ENCODE data around the gene LONP2.
"Not testable (repeated sequence)": the region's sequence is repeated elsewhere in the genome, so short reads cannot be mapped to it uniquely, and the experiment has no call there.

The LONP2 gene

GRCh38 chr16:48235058-48235555, 9.0 kb upstream of the LONP2 start:
- no peak overlapping the region for H3K4me3 ChIP-seq (ENCODE audit: insufficient read depth, low read length, poor library complexity, severe bottlenecking)
- no peaks in the 10 kb centered on the region for H3K36me3 ChIP-seq (ENCODE audit: low read length)
- no peak for TF ChIP-seq EZH2phosphoT487 (conservative IDR thresholded peaks at IDR 0.05; ENCODE audit: low read length)
- no peak for TF ChIP-seq CTCF (IDR thresholded peaks at IDR 0.05; ENCODE audit: insufficient read depth, low read length, poor library complexity, severe bottlenecking)
- no peak overlapping the region for H3K4me2 ChIP-seq (ENCODE audit: low read depth, low read length, poor library complexity, severe bottlenecking)
- H3K9me3 ChIP-seq (ENCODE audit: insufficient read depth, low read length), result no peaks in the 10 kb centered on the region
- no peaks in the 10 kb centered on the region for H3K27me3 ChIP-seq (ENCODE audit: low read length)
- no peak overlapping the region for H2AFZ ChIP-seq (ENCODE audit: low read depth, low read length, severe bottlenecking)
- H3K9me2 ChIP-seq (replicated peaks; ENCODE audit: insufficient read depth, low read length), result no peaks in the 10 kb centered on the region
- H3F3A ChIP-seq (ENCODE audit: insufficient read depth), result no peaks in the 10 kb centered on the region
- H3K9ac ChIP-seq (ENCODE audit: low read length), result no peak overlapping the region
- no peaks in the 10 kb centered on the region for H3K79me2 ChIP-seq (ENCODE audit: insufficient read depth, low read length)
- no peak overlapping the region for H3K27ac ChIP-seq (ENCODE audit: low read depth, low read length)
- H4K20me1 ChIP-seq (ENCODE audit: low read depth, low read length), result no peaks in the 10 kb centered on the region

- H3K9me3 ChIP-seq (ENCODE audit: insufficient read depth, low read length), result no peaks in the 10 kb centered on the region
- no peaks in the 10 kb centered on the region for H3F3A ChIP-seq (ENCODE audit: insufficient read depth)
- H3K27me3 ChIP-seq (ENCODE audit: low read length), result no peaks in the 10 kb centered on the region
- no peak overlapping the region for H3K4me2 ChIP-seq (ENCODE audit: low read depth, low read length, poor library complexity, severe bottlenecking)
- no peaks in the 10 kb centered on the region for H3K9me2 ChIP-seq (replicated peaks; ENCODE audit: insufficient read depth, low read length)
- no peaks in the 10 kb centered on the region for H4K20me1 ChIP-seq (ENCODE audit: low read depth, low read length)
- H3K79me2 ChIP-seq (ENCODE audit: insufficient read depth, low read length), result no peaks in the 10 kb centered on the region
- no peak overlapping the region for H3K27ac ChIP-seq (ENCODE audit: low read depth, low read length)
- TF ChIP-seq CTCF (IDR thresholded peaks at IDR 0.05; ENCODE audit: insufficient read depth, low read length, poor library complexity, severe bottlenecking), result no peak
- no peak for TF ChIP-seq EZH2phosphoT487 (conservative IDR thresholded peaks at IDR 0.05; ENCODE audit: low read length)
- H3K36me3 ChIP-seq (ENCODE audit: low read length), result no peaks in the 10 kb centered on the region
- H2AFZ ChIP-seq (ENCODE audit: low read depth, low read length, severe bottlenecking), result no peak overlapping the region
- H3K4me3 ChIP-seq (ENCODE audit: insufficient read depth, low read length, poor library complexity, severe bottlenecking), result no peak overlapping the region
- H3K9ac ChIP-seq (ENCODE audit: low read length), result no peak overlapping the region
Measured at GRCh38 chr16:48235556-48236136, 8.5 kb upstream of the LONP2 start.

GRCh38 chr16:48236286-48236685, 7.8 kb upstream of the LONP2 start:
- H3K4me3 ChIP-seq (ENCODE audit: insufficient read depth, low read length, poor library complexity, severe bottlenecking), result no peak overlapping the region
- no peak overlapping the region for H3K9ac ChIP-seq (ENCODE audit: low read length)
- H3K79me2 ChIP-seq (ENCODE audit: insufficient read depth, low read length), result no peaks in the 10 kb centered on the region
- H4K20me1 ChIP-seq (ENCODE audit: low read depth, low read length), result no peaks in the 10 kb centered on the region
- H3K9me2 ChIP-seq (replicated peaks; ENCODE audit: insufficient read depth, low read length), result no peaks in the 10 kb centered on the region
- no peaks in the 10 kb centered on the region for H3K36me3 ChIP-seq (ENCODE audit: low read length)
- H3F3A ChIP-seq (ENCODE audit: insufficient read depth), result no peaks in the 10 kb centered on the region
- no peaks in the 10 kb centered on the region for H3K27me3 ChIP-seq (ENCODE audit: low read length)
- H3K9me3 ChIP-seq (ENCODE audit: insufficient read depth, low read length), result no peaks in the 10 kb centered on the region
- no peak overlapping the region for H3K27ac ChIP-seq (ENCODE audit: low read depth, low read length)
- no peak overlapping the region for H3K4me2 ChIP-seq (ENCODE audit: low read depth, low read length, poor library complexity, severe bottlenecking)
- no peak overlapping the region for H2AFZ ChIP-seq (ENCODE audit: low read depth, low read length, severe bottlenecking)
- no peak for TF ChIP-seq CTCF (IDR thresholded peaks at IDR 0.05; ENCODE audit: insufficient read depth, low read length, poor library complexity, severe bottlenecking)
- no peak for TF ChIP-seq EZH2phosphoT487 (conservative IDR thresholded peaks at IDR 0.05; ENCODE audit: low read length)

DNA sequence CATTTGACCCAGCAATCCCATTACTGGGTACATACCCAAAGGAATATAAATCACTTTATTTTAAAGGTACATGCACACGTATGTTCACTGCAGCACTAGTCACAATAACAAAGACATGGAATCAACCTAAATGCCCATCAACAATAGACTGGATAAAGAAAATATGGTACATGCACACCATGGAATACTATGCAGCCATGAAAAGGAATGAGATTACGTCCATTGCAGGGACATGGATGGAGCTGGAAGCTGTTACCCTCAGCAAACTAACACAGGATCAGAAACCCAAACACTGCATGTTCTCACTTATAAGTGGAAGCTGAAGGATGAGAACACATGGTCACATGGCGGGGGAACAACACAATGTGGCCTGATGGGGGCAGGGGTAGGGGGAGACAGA, 4.0 kb upstream of the LONP2 start:
- H3K4me2 ChIP-seq (ENCODE audit: low read depth, low read length, poor library complexity, severe bottlenecking); H3K36me3 ChIP-seq (ENCODE audit: low read length); H3F3A ChIP-seq (ENCODE audit: insufficient read depth); H3K27me3 ChIP-seq (ENCODE audit: low read length); H4K20me1 ChIP-seq (ENCODE audit: low read depth, low read length); H2AFZ ChIP-seq (ENCODE audit: low read depth, low read length, severe bottlenecking); H3K9me2 ChIP-seq (replicated peaks; ENCODE audit: insufficient read depth, low read length); H3K9me3 ChIP-seq (ENCODE audit: insufficient read depth, low read length); H3K27ac ChIP-seq (ENCODE audit: low read depth, low read length); H3K79me2 ChIP-seq (ENCODE audit: insufficient read depth, low read length); H3K9ac ChIP-seq (ENCODE audit: low read length); H3K4me3 ChIP-seq (ENCODE audit: insufficient read depth, low read length, poor library complexity, severe bottlenecking): not testable (repeated sequence)

All from SU-DHL-6 (cell line).